Body of pancreas (tissue), 4 donors: ENCODE data around the gene LPIN3. TPM values are rescaled to one million over a fixed set of nuclear protein-coding genes. Genes with fewer than 3 reads are reported as not detected.

Experiments
- ATAC-seq: fragments of 150-250 bp; one replicate; pipeline ENCODE4 v1.9.1; 2016
- DNase-seq, 4 donors: peaks; one replicate each; pipeline ENCODE4 v3.0.0-alpha.2; 2019
- H3K27ac ChIP-seq, 4 donors: fragments of 200-600 bp; sonication (generic); 1 replicate in 3 of 4; 2 replicates in 1 of 4; pipeline versions ENCODE4 v1.5.1 to v1.6.1; 2016 to 2019; ENCODE audit warnings: mild to moderate bottlenecking in 1 of 4, mixed read lengths in 1 of 4, moderate library complexity in 1 of 4
- H3K27me3 ChIP-seq, 2 donors: fragments of 200-600 bp; sonication (generic); one replicate each; pipeline ENCODE4 v1.6.0; 2016; ENCODE audit warnings: mild to moderate bottlenecking in 1 of 2
- H3K36me3 ChIP-seq, 2 donors: fragments of 200-600 bp; sonication (generic); replicated peaks in 1 of 2; 2 replicates each; pipeline ENCODE4 v1.5.1; 2016; ENCODE audit warnings: low read depth in 2 of 2; ENCODE audit not compliant: insufficient read depth in 1 of 2
- H3K4me1 ChIP-seq: fragments of 200-600 bp; sonication (generic); one replicate; pipeline ENCODE4 v1.6.0; 2016
- H3K4me3 ChIP-seq, 2 donors: fragments of 200-600 bp; sonication (generic); 1 replicate in 1 of 2; 2 replicates in 1 of 2; pipeline ENCODE4 v1.5.1; 2016 to 2019
- H3K9me3 ChIP-seq, 3 donors: fragments of 200-600 bp; sonication (generic); 1 replicate in 2 of 3; 2 replicates in 1 of 3; pipeline ENCODE4 v1.5.1; 2016
- POLR2A ChIP-seq, 3 donors: fragments of 450-650 bp; IDR thresholded peaks; one replicate each; pipeline ENCODE4 v1.6.1; 2016; ENCODE audit warnings: antibody characterized with exemption in 3 of 3, mild to moderate bottlenecking in 2 of 3
- WGBS, 2 donors: methylation state at CpG; one replicate each; pipeline ENCODE4 v1.1.5; 2017; 5-methylcytosine and 5-hydroxymethylcytosine counted together
- intact Hi-C: fragments of 100-400 bp; cut with DNase I; formaldehyde crosslinking; loops from one replicate; pipeline ENCODE4 v1.15.1; 2023
- total RNA-seq, 2 donors: library from RNA; depleted of rRNA; stranded (reverse); fragments of >200 nt; gene quantifications; one replicate each; pipeline ENCODE4 v1.1.0, GENCODE V29; 2016
- TF ChIP-seq, protein P1 (sequence below), 7 experiments: fragments of 450-650 bp in 4 of 7; fragments of 200-600 bp in 3 of 7; sonication (generic) in 3 of 7; IDR thresholded peaks; one replicate each; pipeline ENCODE4 v1.5.1; 2016 to 2019; ENCODE audit warnings: antibody characterized with exemption in 7 of 7

Gene LPIN3
- total RNA-seq, 2 donors from 2014 or later: 11.9 to 50.1 TPM

DNA sequence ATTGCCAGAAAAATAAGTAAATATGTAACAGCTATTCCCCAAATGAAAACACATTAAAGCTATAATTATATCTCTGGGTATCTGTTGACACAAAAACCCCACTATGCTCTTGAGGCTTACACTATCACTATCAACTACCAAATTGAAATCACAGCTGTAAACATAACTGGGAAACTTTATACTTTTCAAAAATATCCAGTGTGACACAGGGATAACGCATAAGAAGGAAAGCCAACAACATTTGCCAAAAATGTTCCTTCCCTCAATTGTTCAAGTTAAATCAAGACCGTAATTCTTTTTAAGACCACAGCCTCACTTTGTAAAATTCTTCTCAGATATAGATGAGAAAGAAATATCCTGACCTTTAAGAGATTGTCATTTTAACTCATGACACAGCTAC, 26.2 kb upstream of the LPIN3 start:
- DNase-seq (no peak), ATAC-seq (no peak)
- Histone ChIP-seq H3K9me3 (no peaks in the 10 kb centered on the region), H3K27ac (peak overlapping the region in 1 of 4 donors; percentile 6), H3K4me3 (no peak overlapping the region), H3K27me3 (no peaks in the 10 kb centered on the region), H3K4me1 (peaks cover 26% of the 10 kb centered on the region), H3K36me3 (no peaks in the 10 kb centered on the region)
- WGBS, 2 donors: 66 to 78% methylated on average over 2 of the region's 2 CpGs
- intact Hi-C loops: no loop called here
- TF ChIP-seq, protein P1, sequence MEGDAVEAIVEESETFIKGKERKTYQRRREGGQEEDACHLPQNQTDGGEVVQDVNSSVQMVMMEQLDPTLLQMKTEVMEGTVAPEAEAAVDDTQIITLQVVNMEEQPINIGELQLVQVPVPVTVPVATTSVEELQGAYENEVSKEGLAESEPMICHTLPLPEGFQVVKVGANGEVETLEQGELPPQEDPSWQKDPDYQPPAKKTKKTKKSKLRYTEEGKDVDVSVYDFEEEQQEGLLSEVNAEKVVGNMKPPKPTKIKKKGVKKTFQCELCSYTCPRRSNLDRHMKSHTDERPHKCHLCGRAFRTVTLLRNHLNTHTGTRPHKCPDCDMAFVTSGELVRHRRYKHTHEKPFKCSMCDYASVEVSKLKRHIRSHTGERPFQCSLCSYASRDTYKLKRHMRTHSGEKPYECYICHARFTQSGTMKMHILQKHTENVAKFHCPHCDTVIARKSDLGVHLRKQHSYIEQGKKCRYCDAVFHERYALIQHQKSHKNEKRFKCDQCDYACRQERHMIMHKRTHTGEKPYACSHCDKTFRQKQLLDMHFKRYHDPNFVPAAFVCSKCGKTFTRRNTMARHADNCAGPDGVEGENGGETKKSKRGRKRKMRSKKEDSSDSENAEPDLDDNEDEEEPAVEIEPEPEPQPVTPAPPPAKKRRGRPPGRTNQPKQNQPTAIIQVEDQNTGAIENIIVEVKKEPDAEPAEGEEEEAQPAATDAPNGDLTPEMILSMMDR (IDR thresholded peaks at IDR 0.05): no peak
- no peak for TF ChIP-seq POLR2A (IDR thresholded peaks at IDR 0.05)

DNA sequence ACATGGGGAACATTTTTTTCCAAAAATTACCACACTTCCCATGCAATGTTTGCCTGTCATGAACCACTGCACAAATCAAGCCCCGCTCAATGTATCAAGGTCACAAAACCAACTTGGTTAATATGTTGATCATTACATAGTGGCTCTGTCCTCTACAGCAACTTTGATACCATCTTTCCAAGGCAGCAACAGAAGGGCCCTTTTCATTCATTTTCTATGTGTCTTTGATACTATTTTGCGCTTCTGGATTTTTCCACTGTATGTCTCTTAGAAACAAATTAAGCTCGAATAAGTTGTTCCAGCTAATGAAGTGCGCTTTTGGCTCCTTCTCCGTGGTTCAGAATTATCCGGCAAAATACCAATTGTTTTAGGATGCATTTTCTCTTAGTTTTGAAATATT, 24.6 kb upstream of the LPIN3 start:
- DNase-seq: no peak
- H3K27me3 ChIP-seq: no peaks in the 10 kb centered on the region
- H3K9me3 ChIP-seq: no peaks in the 10 kb centered on the region
- no peaks in the 10 kb centered on the region for H3K36me3 ChIP-seq
- WGBS, 2 donors: 37 to 45% methylated on average over 6 of the region's 6 CpGs
- H3K27ac ChIP-seq: peak overlapping the region in 3 of 4 donors; percentile 71 to 83 (median 81)
- peaks cover 21% of the 10 kb centered on the region for H3K4me1 ChIP-seq
- intact Hi-C loops: no loop called here
- ATAC-seq: no peak
- H3K4me3 ChIP-seq: no peak overlapping the region
- TF ChIP-seq, protein P1 (IDR thresholded peaks at IDR 0.05): no peak
- no peak for TF ChIP-seq POLR2A (IDR thresholded peaks at IDR 0.05)

DNA sequence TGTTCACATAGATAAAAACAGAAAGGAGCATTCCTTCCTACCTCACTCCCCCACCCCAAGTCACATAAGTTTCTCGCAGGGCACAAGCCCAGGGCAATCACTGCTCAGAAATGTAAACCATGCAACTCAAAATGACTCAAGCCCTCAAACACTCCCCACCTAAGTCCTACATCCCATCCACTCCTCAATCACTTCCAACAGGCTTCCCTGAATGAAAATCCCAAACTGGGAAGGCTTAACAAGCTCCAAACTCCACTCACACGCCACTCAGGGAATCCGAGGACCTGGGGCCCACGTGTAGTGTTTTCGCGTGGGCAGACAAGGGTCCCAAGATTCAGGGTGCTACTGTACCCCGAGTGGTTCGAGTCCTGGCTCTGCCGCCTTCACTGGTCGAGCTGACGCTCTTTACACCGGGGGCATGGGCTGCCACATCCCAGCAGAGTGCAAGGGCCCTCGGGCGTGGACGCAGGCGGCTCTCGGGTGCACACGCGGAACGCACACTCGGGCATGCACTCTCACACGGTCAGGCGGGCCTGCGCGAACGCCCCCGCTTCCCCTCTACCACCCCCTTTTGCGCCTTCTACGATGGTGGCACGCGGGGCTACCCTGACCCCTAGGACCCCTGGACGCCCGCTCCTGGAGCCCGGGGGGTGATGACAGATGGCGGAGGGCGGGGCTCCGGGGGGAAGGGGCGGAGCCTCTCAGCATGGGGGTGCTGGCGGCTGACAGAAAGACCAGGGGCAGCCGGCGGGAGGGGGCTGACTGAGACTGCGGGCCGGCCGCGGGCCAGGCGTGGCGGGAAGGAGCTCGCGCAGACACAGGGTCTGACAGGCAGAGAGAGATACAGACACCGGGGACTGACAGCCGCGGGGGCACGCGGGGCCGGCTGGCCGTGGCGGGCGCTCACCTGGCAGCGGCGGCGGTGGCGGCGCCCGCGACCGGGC, 23.7 kb upstream of the LPIN3 start:
- Histone ChIP-seq H3K4me1 (peaks cover 21% of the 10 kb centered on the region), H3K4me3 (peak overlapping the region; percentile 47 to 74), H3K9me3 (no peaks in the 10 kb centered on the region), H3K27me3 (no peaks in the 10 kb centered on the region), H3K27ac (peak overlapping the region; percentile 71 to 83 (median 76)), H3K36me3 (no peaks in the 10 kb centered on the region)
- ATAC-seq: peak; percentile 57
- TF ChIP-seq, protein P1 (IDR thresholded peaks at IDR 0.05): no peak
- TF ChIP-seq POLR2A (IDR thresholded peaks at IDR 0.05): peak in 1 of 3 donors; percentile 9
- DNase-seq: peak; percentile 74 to 86 (median 74)
- WGBS, 2 donors: 1 to 3% methylated on average over 17 to 56 of the region's 66 CpGs
- intact Hi-C loops: no loop called here

DNA sequence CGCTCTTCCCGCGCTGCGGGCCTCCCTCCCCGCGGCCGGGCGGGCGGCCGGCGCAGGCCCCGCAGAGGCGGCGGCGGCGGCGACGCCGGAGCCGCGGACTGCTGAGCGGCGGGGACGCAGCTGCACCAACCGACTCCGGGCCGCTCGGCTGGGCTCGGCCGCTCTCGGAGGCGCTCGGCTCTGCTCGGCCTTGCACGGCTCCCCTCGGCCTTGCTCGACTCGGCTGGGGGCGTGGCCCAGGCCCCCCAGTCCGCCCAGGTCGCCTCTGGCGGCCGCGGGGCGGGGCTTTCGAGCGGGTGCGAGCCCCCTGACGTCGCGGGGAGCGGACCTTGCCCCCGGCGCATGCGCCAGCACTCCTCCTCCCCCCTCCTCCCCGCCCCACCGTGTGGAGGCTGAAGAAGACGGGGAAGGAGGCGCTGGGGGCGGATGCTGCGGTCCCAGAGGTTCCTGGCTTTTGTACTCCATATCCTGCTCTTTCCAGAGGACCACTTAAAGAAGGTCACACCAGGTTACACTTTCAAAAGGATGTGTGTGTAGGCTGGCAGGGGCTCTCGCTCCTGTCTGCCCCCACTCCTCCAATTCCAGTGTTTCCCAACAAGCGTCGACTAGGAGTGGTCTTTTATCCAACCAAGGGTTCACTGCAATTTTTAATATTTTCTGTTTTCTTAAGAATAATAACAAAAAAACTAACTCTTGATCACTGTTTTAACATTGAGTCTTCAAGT, 22.9 kb upstream of the LPIN3 start, which contains the start of gene ZHX3:
Gene ZHX3 (minus strand): TSS at position 186 of the 725 bp plus-strand sequence. CDS start 112,815 bp downstream, outside the sequence.
- ATAC-seq (peak; percentile 96), DNase-seq (peak; percentile 96 to 98 (median 98))
- Histone ChIP-seq H3K36me3 (no peaks in the 10 kb centered on the region), H3K27me3 (no peaks in the 10 kb centered on the region), H3K27ac (peak within 1 kb of the TSS; percentile 71 to 83 (median 76)), H3K4me3 (peak within 1 kb of the TSS; percentile 47 to 74), H3K4me1 (peaks cover 21% of the 10 kb centered on the region), H3K9me3 (no peaks in the 10 kb centered on the region)
- 0 to 1% methylated on average over 7 to 44 of the region's 64 CpGs for WGBS, 2 donors
- TF ChIP-seq POLR2A (IDR thresholded peaks at IDR 0.05): peak; percentile 30 to 59 (median 48)
- TF ChIP-seq, protein P1 (IDR thresholded peaks at IDR 0.05): no peak
- intact Hi-C loops: no loop called here
